ENCODE data around the gene ENDOV. TPM values are rescaled to one million over a fixed set of nuclear protein-coding genes. Genes with fewer than 3 reads are reported as not detected.

The ENDOV gene
- total RNA-seq, 4 donors from 2014 or later: 2.0 to 17.5 (median 9.9) TPM

DNA sequence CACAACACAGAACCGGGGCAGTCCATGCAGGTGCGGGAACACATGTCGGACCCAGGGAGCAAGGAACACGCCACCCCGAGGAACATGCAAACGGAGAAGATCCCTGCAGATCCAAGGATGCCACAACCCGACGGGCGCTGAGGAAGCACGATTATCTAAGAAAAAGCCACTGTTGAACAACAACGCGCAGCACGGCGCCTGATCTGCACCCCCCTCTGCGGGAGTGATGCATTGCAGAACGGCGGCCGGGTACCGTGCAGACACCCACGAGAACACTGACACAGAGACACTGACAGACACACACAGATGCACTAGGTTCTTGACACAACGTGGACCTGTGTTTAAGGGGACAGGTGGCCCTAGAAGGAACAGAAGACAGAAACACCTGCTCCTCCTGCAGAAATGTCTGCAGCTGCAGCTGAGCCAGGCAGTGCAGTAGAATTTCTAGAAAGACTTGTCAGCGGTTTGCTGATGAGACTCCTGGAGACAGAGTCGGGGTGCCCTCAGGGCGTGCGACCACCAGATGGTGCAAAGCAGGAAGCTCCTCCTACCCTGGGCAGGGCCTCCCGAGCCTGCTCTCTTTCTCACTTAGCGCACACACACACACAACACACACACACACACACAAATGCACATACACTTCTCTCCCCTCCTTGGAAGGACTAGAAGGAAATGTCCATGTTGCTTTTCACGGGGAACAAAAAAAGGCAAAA is 54.0 kb downstream of the ENDOV start:
- TF ChIP-seq, protein P1, sequence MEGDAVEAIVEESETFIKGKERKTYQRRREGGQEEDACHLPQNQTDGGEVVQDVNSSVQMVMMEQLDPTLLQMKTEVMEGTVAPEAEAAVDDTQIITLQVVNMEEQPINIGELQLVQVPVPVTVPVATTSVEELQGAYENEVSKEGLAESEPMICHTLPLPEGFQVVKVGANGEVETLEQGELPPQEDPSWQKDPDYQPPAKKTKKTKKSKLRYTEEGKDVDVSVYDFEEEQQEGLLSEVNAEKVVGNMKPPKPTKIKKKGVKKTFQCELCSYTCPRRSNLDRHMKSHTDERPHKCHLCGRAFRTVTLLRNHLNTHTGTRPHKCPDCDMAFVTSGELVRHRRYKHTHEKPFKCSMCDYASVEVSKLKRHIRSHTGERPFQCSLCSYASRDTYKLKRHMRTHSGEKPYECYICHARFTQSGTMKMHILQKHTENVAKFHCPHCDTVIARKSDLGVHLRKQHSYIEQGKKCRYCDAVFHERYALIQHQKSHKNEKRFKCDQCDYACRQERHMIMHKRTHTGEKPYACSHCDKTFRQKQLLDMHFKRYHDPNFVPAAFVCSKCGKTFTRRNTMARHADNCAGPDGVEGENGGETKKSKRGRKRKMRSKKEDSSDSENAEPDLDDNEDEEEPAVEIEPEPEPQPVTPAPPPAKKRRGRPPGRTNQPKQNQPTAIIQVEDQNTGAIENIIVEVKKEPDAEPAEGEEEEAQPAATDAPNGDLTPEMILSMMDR (IDR thresholded peaks at IDR 0.05; ENCODE audit: low read depth): no peak

DNA sequence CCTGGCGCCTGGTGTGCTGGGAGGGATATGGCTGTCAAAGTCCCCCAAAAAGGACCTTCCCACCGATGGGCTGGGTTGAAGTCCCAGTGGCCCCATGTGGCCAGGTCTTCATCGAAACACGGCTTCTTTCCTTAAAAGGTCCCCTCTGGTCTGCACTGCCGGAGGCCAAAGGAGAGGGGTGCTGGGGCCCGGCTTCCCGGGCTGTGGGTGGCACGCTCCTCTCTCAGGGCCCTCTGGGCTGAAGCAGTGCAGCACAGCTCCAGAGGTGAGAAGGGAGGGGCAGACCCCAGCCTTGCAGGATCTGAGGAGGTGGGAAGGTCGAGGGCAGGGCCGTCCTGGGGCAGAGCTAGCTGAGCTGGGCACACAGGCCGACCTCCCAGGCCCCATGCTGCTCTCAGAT is 54.7 kb downstream of the ENDOV start:
- TF ChIP-seq, protein P1 (IDR thresholded peaks at IDR 0.05; ENCODE audit: low read depth): no peak

DNA sequence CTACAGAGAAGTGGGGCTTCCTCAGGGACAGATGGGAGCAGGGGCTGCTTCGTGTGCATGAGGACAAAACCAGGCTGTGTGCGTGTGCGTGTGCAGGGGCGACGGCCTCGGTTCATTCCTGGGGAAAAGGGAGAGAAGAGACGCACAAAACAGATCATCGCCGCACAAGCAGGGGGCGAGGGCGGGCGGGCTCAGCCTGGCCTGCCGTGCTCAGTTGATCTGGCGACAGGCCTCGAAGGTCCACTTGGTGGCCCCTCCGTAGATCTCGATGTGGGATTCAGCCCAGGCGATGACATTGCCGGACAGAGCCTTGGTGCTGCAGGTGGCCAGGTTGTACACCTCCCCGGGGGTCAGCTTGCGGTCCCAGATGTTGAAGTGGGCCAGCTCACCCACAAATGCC is 55.6 kb downstream of the ENDOV start:
- TF ChIP-seq, protein P1 (IDR thresholded peaks at IDR 0.05; ENCODE audit: low read depth): no peak

DNA sequence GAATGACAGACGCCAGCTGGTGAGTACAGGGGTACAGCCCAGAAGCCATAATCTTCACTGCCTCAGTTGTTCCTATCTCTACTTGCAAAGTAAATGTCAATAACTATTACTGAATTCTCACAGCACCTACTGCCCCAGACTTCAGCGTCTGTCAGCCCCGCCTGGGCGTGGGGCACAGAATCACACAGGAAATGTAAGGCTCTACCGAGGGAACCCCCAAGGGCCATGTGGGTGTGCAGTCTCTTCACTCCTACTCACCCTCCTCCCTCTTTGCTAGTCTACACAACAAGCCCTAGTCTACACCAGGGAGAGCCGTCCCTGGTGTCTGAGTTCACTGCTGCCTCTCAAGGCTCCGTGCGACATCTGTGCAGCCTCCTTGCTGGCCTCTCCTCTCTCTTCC is 57.0 kb downstream of the ENDOV start:
- TF ChIP-seq, protein P1 (IDR thresholded peaks at IDR 0.05; ENCODE audit: low read depth): no peak

DNA sequence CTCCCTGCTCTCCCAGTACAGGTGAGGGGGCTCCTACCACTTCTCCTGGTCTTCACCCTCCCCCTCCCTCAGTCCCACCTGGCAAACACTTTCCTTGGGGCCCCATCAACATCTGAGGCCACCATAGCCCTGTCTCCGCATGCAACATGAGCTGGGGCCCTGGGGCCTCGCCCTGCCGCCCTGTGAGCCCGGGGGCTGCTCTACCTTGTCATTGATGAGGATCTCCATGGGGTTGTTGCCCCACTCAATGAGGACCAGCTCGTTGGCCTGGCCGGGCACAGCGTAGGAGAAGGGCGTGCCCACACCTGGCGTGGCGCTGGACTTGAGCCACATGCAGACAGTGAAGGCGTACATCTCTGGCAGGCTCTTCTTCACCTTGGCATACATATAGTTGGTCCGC is 58.0 kb downstream of the ENDOV start:
- TF ChIP-seq, protein P1 (IDR thresholded peaks at IDR 0.05; ENCODE audit: low read depth): no peak

DNA sequence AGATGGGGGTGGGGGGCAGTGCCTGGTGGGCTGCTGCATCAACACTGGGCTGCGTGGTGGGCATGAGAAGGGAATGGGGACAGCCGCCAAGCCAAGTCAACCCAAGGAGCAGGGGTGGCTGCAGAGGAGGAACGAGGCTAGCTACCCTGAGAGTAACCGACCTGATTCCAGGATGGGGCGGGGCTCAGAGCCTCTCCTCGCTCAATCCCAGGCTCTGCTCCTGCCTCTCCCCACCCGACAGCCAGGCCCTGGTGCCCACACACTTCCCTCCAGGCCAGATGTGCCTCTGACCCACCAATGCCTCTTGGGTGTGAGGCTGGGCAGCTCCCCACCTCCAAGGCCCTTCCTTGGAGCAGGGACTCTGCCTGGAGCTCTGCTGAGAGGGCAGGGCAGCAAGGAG is 58.7 kb downstream of the ENDOV start:
- TF ChIP-seq, protein P1 (IDR thresholded peaks at IDR 0.05; ENCODE audit: low read depth): no peak

DNA sequence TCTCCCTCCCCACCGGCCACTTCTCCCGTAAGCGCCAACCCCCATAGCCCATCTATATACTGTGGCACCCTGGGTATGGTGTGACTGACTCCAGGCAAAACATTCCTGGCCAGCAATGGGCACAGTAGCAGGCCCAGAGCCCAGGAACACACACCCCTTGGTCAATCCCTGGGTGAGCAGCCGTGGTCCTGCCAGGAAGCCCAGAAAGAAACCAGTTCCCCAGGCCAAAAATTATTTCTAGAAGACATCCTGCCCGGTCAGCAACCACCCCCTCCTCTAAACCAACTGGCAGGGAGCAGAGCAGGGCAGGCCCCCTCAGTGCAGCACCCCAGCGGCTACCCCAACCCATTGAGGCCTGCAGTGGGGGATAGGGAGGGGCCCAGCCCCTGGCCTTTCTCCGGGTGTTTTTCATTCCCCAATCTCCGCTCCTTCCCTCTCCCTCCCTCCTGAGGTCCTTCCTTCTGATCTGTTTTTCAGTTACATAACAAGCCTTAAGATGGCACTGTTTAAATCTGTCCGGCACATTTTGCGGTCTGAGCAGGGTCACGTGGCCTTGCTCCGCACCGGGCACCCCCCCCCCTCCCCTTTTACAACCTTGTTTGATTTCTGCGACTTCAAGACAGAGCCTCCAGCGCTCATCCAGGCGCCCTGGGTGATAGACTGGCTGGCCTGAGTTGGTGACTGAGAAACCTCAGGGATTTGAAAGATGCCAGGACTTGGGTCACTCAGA is 59.4 kb downstream of the ENDOV start:
- TF ChIP-seq, protein P1 (IDR thresholded peaks at IDR 0.05; ENCODE audit: low read depth): no peak
